Glomerular endothelial cell (primary cell): ENCODE measurements around the gene OR7A17. TPM values are rescaled to one million over a fixed set of nuclear protein-coding genes. Genes with fewer than 3 reads are reported as not detected.

Source experiments
- total RNA-seq: library from RNA; depleted of rRNA; stranded (reverse); fragments of >200 nt; gene quantifications from 2 replicates; pipeline ENCODE4 v1.2.3, GENCODE V29; 2015

Gene OR7A17
- total RNA-seq, 1 donor from 2014 or later, result not detected

Other genes with a start within 250 kb of the OR7A17 start
- gene ADGRE3, start 211.3 kb downstream of the OR7A17 start, total RNA-seq, result not detected in 2 replicates
- gene ZNF333, start 196.1 kb downstream of the OR7A17 start, total RNA-seq, result 7.3 and 22.3 TPM in 2 replicates
- 0.06 and 0.10 TPM in 2 replicates for gene ADGRE2, start 107.6 kb downstream of the OR7A17 start, total RNA-seq
- gene OR7A5, start 50.9 kb downstream of the OR7A17 start, total RNA-seq, result not detected in 2 replicates
- gene OR7C1, start 50.9 kb downstream of the OR7A17 start, total RNA-seq, result not detected in 2 replicates
- gene OR7A10, start 37.2 kb downstream of the OR7A17 start, total RNA-seq, result not detected in 2 replicates
- not detected in 2 replicates for gene OR7C2, start 55.4 kb upstream of the OR7A17 start, total RNA-seq
- not detected in 2 replicates for gene SLC1A6, start 93.7 kb upstream of the OR7A17 start, total RNA-seq
- gene CASP14, start 163.3 kb upstream of the OR7A17 start, total RNA-seq, result not detected in 2 replicates
- gene OR1I1, start 196.1 kb upstream of the OR7A17 start, total RNA-seq, result not detected in 2 replicates
- 39.4 and 54.2 TPM in 2 replicates for gene SYDE1, start 221.3 kb upstream of the OR7A17 start, total RNA-seq